Left renal pelvis (tissue), 4 donors: Measurements from ENCODE around the gene CPA3. TPM values are rescaled to one million over a fixed set of nuclear protein-coding genes. Genes with fewer than 3 reads are reported as not detected.

Source experiments
- DNase-seq, 4 donors: peaks; one replicate each; pipeline ENCODE4 v3.0.0-alpha.2; 2013; ENCODE audit warnings: low read depth in 4 of 4, low spot score in 3 of 4
- polyA plus RNA-seq, 4 donors: library from polyadenylated mRNA; unstranded; fragments of 120-200 nt; gene quantifications; one replicate each; pipeline ENCODE4 v1.2.1, GENCODE V29; 2013; ENCODE audit not compliant: insufficient read length in 4 of 4

The CPA3 gene
- polyA plus RNA-seq, 4 donors, result 0.37 to 0.68 (median 0.60) TPM

GRCh38 chr3:148857316-148857715 lies 7.8 kb upstream of the CPA3 start:
- no peak for DNase-seq

DNA sequence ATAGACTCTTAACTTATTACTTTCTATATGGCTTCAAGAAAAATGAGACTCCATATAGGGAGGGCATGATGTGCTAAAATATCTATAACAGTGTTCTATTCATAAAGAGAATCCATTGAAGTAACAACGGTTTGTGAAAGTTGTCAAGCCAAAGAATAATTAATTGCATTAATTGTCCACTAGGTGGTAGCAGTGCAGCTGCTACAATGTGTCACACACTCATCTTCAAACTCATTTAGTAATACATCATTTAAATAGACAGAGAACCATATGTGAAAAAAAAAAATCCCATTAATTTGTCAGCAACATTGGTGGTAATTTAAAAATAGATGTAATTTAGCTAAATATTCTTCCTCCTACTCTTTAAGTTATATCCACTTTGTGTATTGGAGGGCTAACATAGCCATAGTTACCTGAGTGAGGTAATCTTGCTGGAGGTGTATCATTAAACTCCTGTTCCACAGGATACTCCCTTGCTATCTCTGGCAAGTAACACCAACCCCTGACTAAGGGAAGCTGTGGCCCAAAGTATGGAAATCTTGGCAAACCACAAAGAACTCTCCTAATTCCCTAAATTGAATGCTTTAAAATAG lies 3.7 kb upstream of the CPA3 start:
- DNase-seq, result no peak

DNA sequence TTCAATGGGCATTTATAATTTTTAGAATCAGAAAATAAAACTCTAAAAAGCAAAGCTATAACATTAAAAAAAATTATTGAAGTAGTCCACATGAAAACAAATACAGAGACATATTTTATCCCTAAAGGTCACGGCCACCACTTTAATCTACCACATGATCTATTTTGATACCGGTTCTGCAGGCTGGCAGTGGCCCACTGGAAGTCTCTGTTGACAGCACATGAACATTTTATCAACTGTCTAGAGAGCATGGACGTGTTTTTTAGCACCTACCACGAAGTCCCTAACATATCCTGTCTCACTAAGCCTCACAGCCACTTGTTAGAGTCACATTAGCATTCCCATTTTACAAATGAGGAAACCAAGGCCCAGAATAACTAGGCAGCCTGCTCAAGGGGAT lies 1.8 kb upstream of the CPA3 start:
- no peak for DNase-seq

GRCh38 chr3:148863814-148864213 lies 1.3 kb upstream of the CPA3 start:
- no peak for DNase-seq

DNA sequence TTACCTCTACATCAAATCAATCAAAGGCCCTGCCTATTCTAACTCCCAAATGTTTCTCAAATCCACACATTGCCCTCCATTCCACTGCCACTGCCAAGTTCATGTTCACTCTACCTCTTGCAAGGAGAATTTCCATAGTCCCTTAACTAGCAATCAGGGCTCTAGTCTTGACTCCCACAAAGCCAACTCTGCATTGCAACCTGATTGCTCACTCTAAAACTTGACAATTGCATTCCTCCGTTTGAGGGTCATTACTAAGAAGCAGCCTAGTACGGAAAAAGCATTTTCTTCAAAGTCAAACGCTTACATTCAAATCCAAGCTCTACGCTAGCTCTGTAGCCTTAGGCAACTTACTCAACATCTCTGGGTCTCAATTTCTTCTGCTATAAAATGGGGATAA lies 1.2 kb downstream of the CPA3 start:
- no peak for DNase-seq

DNA sequence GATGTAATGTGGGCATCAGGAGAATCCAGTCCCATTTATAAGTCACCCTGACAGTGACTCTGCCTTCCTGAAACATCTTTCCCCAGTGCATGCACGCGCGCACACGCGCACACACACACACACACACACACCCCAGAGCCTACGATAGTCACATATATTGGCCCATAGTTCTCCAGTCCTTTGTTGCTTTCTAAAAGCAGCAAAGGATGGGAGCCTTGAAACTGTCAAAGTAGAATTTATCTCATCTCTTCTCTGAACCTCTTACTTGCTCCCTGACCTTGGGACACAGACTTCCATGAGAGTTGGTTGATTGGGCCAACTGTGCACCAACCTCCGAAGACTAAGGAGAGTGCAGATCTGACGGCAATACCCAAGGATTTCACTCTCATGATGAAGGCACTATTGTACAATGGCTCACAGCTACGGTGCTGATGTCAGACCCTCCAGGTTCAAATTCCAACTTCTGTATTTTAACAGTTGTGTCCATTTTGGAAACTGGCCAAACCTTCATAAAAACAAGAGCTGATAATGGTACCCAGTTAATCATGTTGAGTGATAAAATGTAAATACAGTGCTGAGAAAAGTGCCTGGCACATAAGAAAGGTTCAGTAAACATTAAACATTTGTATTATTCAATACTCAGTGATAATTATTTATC lies 8.3 kb downstream of the CPA3 start:
- no peak for DNase-seq

- DNase-seq, result no peak
Observed at GRCh38 chr3:148873977-148874376, 8.9 kb downstream of the CPA3 start.

DNA sequence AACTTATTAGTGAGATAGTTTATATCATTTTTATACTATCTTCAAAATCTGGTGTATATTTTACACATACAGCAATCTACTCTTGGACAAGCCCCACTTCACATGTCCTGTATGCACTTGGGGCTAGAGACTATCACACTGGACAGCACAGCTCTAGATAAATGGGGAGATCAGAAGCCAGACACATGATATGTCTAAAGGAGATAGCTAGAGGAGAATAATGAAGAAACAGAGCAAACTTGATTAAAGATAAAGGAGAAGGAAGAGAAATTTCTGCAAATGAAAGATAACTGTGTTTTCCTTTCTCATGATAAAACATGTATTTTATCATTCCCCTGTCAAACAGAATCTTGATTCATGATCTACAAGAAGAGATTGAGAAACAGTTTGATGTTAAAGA lies 13.0 kb downstream of the CPA3 start:
- no peak for DNase-seq

GRCh38 chr3:148879256-148879655 lies 14.2 kb downstream of the CPA3 start:
- DNase-seq, result no peak

DNA sequence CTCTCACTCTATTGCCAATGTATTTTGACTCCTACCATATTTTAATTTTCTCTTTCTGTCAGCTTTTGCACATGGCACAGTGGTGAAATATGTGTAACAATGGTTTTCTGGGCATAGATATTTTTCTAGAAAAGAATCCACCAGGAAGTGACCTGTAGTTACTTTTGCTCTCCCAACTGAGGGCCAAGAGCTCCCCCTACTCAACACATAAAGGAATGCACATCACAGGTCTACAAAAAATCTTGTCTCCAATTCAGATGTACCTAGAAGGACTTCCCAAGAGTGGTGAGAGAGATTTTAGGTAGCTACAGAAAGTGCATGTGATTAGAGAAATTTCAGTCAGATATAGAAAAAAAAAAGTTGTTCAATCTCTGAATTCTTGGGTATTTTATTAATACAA lies 15.6 kb downstream of the CPA3 start:
- no peak for DNase-seq

- DNase-seq, result no peak
Observed at GRCh38 chr3:148881286-148881685, 16.2 kb downstream of the CPA3 start.

DNA sequence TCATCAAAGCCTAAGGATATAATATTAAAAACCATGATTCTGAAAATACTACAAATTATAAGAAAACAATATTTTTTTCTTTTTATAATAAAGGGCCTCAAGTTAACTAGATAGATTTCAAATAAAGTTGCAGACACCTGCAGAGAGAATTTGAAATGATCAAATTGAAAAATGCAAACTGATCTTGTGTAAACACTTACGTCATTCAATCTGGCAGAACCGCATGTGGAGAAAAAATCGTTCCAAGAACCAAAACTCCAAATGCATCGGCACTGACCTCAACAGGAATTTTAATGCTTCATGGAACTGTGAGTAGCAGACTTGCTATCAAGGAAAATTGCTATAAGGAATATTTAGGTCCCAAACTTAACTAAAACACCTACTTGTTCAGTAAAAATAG lies 17.2 kb downstream of the CPA3 start:
- no peak for DNase-seq

GRCh38 chr3:148883163-148883562 lies 18.1 kb downstream of the CPA3 start:
- no peak for DNase-seq

DNA sequence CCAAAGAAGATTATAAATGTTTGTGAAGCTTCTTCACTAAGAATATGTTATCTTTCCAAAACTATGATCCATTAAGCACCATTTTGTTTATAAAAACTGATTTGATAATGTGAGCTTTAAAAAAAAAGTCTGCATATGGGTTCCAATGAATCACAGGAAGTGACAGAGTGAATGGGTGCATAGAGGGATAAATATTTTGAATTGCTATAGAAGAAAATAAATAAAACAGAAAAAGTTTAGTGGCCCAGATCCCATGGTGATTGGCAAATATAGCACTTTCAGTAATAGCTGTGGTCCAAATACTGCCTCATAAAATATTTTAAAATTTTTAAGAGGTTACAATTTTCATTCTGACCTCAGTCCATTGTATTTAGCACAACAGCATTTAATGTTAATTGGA lies 19.2 kb downstream of the CPA3 start:
- no peak for DNase-seq

- no peak for DNase-seq
Observed at GRCh38 chr3:148889828-148890227, 24.7 kb downstream of the CPA3 start.

- DNase-seq, result no peak
Observed at GRCh38 chr3:148896062-148896461, 31.0 kb downstream of the CPA3 start.

DNA sequence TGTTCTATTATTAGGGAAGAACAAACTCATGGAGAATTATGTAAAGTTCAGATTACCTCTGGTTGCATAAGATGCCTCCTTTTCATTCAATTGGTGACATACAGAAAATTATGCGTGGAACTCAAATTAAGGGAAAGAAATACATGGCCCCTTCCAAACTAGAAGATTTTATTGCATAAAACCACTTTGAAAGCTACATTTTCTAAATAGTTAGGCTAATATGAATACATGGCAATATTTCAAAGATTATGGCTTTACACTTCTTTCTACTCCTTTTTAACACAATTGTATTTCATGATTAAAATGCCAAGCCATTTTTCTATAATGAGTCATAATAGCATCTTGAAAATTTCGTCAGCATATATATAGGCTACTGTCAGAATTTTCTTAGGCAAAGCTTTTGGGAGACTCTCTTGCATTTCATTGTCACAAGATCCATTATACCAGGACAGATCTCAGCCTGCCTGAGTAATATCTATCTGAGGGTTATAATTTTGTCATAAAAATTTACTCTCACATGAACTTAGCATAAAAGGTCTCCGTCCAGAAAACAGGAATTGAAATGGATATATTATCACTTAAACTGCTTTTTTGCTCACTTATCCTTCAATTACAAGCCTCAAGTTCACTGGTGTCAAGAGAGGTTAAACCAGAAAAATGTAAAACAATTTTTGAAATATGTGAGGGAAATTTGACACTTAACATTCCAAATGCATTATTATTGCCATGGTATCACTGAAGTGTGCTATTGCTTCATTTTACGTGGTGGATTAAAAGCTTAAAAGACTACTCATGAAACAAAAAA lies 37.1 kb downstream of the CPA3 start:
- no peak for DNase-seq

DNA sequence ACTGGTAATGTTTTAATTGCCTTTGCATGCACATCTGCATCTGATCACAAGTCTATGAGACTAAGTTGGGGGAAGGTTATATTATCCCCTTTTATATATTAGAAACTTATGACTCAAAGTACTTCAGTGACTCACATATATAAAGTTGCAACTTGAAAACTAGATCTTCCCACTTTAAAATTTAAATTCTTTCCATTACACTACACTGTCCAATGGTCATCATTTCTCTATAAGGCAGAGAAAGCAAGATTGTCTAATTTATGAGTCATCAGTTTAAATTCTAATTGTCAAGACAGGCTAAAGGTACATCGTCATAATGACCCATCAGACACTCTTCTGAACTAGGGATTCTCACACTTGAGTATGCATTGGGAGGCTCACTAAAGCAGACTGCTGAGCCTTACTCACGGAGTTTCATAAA lies 37.9 kb downstream of the CPA3 start:
- no peak for DNase-seq

DNA sequence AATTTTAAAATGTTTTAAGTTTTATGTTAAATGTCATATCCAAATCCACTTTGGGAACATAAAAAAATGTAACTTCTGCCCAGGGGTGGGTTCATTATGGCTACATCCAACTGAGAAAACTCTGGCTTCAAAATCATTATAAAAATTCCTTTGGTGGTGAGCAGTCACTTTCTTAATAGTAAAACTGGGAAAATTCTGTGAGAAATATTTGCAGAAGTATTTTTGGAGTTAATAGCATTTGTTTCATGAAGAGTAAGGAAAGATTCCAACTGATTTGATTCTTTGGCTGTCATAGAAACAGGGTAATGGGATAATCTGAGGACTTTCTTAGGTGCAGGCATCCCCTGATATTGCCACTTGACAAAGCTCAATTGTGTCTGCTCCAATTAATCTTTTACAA lies 38.8 kb downstream of the CPA3 start:
- DNase-seq, result no peak

DNA sequence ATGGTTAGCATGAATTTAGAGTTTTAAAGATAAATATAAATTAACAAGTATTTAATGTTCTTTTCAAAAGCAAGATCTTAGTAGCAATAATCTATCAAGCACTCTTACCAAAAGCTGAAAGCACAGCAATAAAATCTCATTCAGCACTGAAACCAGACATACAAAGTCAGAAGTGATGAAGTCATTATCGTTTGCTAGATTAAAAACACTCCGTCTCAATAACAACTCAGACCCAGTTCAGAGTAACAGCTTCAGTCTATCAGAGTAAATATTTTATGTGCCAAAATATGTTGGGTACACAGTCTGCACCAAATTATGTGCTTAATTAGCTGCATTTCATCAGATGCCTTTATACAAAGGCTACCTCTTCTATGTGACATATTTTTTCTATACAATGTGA lies 41.6 kb downstream of the CPA3 start:
- DNase-seq, result no peak

DNA sequence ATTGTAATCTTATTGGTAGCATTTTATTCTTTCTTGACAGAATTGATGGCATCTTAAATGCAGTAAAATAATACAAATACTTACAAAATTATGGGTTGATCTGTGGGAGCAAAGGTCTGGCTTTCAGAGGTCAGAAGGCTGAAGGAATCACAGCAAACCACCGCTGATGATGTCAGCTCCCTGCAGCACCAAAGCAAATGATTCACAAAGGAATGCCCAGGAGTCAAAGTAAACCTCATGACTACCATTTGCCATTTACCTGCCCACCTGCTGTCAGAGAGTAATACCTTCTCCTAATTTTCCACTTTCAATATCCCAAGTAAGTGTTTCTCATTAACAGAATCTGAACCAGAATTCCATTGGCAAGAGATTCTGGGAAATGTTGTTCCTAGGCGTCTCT lies 46.1 kb downstream of the CPA3 start:
- DNase-seq, result no peak

- DNase-seq, result no peak
Observed at GRCh38 chr3:148911592-148911991, 46.5 kb downstream of the CPA3 start.
